KOPT-K1 (cell line): Measurements from ENCODE around the gene ZBTB45.
"Not testable (repeated sequence)": the region's sequence is repeated elsewhere in the genome, so short reads cannot be mapped to it uniquely, and the experiment has no call there.

Source experiments
- H3K27ac ChIP-seq: fragments of 200-600 bp; sonication (generic); 2 replicates; pipeline ENCODE4 v1.5.1; 2016; ENCODE audit warnings: antibody characterized with exemption, mild to moderate bottlenecking, low read depth, low read length; ENCODE audit not compliant: poor library complexity, severe bottlenecking
- H3K36me3 ChIP-seq: fragments of 200-600 bp; sonication (generic); 2 replicates; pipeline ENCODE4 v1.5.1; 2017; ENCODE audit warnings: antibody characterized with exemption, mild to moderate bottlenecking, low read length, moderate library complexity; ENCODE audit not compliant: insufficient read depth
- H3K9me3 ChIP-seq: fragments of 200-600 bp; sonication (generic); 2 replicates; pipeline ENCODE4 v1.5.1; 2017; ENCODE audit warnings: antibody characterized with exemption, low read length, mild to moderate bottlenecking; ENCODE audit not compliant: insufficient read depth, poor library complexity, severe bottlenecking

Gene ZBTB45

DNA sequence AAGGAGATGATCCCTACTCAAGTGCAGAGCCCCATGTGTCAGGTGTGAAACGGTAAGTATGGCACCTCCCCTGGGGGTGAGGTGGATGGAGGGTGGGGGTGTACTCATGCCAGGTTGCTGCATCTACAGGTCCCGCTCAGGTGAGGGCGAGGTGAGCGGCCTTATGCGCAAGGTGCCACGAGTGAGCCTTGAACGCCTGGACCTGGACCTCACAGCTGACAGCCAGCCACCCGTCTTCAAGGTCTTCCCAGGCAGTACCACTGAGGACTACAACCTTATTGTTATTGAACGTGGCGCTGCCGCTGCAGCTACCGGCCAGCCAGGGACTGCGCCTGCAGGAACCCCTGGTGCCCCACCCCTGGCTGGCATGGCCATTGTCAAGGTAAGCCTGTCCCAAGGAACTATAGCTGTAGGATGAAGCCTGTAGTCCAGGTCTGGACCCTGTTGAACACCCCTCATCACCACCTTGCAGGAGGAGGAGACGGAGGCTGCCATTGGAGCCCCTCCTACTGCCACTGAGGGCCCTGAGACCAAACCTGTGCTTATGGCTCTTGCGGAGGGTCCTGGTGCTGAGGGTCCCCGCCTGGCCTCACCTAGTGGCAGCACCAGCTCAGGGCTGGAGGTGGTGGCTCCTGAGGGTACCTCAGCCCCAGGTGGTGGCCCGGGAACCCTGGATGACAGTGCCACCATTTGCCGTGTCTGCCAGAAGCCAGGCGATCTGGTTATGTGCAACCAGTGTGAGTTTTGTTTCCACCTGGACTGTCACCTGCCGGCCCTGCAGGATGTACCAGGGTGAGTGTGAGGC, 29.5 kb upstream of the ZBTB45 start:
- Histone ChIP-seq H3K27ac (no peak overlapping the region), H3K36me3 (peaks cover 91% of the 10 kb centered on the region), H3K9me3 (no peaks in the 10 kb centered on the region)

DNA sequence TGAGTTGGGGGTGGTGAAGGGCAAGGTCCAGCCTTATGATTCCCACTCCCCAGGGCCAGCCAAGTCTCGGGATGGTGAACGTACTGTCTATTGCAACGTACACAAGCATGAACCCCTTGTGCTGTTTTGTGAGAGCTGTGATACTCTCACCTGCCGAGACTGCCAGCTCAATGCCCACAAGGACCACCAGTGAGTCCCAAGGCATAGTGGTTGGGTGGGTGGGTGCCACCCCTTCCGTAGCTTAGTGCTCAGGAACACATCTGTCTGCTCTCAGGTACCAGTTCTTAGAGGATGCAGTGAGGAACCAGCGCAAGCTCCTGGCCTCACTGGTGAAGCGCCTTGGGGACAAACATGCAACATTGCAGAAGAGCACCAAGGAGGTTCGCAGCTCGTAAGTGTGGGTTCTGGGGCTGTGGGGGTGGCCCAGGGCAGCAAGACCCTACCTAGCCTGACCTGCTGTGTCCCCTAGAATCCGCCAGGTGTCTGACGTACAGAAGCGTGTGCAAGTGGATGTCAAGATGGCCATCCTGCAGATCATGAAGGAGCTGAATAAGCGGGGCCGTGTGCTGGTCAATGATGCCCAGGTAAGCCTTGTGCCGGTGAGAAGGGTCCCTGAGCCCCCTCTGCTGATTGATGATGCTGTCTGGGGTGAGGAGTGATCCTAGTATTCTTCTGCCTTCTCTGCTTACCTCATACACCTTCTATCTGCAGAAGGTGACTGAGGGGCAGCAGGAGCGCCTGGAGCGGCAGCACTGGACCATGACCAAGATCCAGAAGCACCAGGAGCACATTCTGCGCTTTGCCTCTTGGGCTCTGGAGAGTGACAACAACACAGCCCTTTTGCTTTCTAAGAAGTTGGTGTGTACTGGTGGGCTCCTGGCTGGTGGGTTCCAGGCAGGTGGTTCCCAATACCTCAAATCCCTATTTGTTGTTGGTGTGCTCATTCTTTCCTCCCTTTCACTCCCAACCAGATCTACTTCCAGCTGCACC, 28.0 kb upstream of the ZBTB45 start:
- no peak overlapping the region for H3K27ac ChIP-seq
- H3K9me3 ChIP-seq: no peaks in the 10 kb centered on the region
- peaks cover 79% of the 10 kb centered on the region for H3K36me3 ChIP-seq

DNA sequence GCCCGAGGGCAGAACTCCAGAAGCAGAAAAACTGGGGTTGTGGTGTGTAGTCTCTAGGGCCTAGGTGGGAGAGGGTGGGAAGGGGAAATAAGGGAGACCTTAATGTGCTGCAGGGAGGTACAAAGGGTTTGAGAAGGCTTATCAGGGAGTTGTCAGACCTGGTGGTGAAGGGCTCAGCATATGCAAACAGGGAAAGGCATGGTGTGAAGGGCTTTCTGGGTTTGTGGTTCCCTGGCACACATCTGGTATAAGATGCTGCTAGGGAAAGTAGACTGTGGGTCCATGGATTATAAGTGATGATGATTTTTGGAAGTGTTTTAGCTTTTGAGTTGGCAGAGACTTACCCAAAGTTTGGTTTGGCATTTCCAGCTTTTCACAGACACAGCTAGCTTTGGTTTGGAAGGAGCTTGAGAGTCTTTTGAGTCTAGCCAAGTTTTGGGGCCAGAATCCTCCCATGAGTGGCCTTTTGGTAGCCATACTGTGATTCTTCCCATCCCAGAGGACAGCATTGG, 26.5 kb upstream of the ZBTB45 start:
- Histone ChIP-seq H3K36me3 (peaks cover 64% of the 10 kb centered on the region), H3K27ac (peak overlapping the region; percentile 92), H3K9me3 (no peaks in the 10 kb centered on the region)

DNA sequence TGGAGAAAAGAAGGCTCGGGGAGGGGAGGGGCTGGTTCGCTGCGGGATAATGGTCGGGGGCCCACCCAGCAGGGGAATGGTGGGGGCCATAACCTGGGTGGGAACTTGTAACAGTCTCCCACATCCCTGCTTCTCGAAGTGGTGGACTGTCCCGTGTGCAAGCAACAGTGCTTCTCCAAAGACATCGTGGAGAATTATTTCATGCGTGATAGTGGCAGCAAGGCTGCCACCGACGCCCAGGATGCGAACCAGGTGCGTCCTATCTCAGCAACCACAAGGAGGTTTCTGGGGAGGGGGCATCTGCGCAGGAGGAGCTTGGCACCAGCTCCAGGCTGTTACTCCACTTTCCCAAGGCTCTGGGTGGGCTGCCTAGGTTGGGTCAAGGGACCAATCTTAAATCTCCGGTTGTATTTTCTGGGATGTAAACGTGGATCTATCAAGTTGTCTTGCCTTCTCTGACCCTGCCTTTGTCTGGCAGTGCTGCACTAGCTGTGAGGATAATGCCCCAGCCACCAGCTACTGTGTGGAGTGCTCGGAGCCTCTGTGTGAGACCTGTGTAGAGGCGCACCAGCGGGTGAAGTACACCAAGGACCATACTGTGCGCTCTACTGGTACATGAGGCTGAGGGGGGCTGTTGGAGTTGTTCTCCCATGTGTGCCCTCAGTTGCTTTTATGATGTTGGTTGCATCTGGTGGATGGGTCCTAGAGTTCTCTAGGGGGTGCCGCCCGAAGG, 25.8 kb upstream of the ZBTB45 start:
- Histone ChIP-seq H3K9me3 (no peaks in the 10 kb centered on the region), H3K27ac (peak overlapping the region; percentile 92), H3K36me3 (peaks cover 58% of the 10 kb centered on the region)

DNA sequence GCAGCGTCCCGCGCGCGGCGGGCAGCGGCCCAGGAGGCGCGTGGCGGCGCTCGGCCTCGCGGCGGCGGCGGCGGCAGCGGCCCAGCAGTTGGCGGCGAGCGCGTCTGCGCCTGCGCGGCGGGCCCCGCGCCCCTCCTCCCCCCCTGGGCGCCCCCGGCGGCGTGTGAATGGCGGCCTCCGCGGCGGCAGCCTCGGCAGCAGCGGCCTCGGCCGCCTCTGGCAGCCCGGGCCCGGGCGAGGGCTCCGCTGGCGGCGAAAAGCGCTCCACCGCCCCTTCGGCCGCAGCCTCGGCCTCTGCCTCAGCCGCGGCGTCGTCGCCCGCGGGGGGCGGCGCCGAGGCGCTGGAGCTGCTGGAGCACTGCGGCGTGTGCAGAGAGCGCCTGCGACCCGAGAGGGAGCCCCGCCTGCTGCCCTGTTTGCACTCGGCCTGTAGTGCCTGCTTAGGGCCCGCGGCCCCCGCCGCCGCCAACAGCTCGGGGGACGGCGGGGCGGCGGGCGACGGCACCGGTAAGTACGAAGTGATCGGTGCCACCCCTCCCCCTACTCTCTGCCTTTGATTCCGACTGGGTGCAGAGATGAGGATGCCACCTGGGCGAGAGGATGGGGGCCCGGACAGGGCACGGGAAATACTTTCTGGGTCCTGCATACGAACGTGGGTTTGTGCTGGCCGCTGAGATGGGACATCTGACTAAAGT, 25.1 kb upstream of the ZBTB45 start:
- Histone ChIP-seq H3K36me3 (peaks cover 51% of the 10 kb centered on the region), H3K27ac (peak overlapping the region; percentile 92), H3K9me3 (no peaks in the 10 kb centered on the region)

DNA sequence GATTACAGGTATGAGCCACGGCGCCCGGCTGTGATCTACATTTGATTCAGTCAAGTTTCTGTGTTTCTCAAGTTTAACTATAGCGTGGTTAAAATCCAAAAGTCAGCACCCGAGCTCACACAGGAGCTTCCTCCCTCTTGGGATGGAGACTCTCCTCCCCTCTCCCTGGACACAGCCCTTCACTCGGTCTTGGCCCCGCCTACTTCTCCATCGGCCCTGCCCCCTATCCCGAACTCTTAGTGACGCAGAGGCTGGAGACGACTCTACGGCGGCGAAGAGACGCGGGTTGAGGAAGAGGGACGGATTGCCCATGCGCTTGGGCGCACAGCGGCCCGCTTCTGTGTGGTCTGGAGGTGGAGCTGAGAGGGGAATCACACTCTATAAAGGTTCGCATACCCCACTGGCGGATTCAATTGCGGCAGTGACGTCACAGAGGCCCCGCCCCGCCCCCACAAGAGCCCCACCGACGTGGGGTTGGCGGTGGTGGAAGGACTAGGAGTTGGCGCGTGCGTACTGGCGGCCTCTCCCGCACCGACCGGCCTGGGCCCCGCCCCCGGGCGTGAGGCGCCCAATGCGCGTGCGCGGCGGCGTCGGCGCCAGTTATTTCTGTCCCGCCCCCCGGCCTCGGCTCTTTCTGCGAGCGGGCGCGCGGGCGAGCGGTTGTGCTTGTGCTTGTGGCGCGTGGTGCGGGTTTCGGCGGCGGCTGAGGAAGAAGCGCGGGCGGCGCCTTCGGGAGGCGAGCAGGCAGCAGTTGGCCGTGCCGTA, 24.4 kb upstream of the ZBTB45 start, which contains the start of gene TRIM28:
TRIM28 (plus strand) TSS at position 239 of the 765 bp plus-strand sequence. CDS start 694 bp downstream, outside the sequence.
- Histone ChIP-seq H3K9me3 (no peaks in the 10 kb centered on the region), H3K36me3 (peaks cover 43% of the 10 kb centered on the region), H3K27ac (peak within 1 kb of the TSS; percentile 92)

DNA sequence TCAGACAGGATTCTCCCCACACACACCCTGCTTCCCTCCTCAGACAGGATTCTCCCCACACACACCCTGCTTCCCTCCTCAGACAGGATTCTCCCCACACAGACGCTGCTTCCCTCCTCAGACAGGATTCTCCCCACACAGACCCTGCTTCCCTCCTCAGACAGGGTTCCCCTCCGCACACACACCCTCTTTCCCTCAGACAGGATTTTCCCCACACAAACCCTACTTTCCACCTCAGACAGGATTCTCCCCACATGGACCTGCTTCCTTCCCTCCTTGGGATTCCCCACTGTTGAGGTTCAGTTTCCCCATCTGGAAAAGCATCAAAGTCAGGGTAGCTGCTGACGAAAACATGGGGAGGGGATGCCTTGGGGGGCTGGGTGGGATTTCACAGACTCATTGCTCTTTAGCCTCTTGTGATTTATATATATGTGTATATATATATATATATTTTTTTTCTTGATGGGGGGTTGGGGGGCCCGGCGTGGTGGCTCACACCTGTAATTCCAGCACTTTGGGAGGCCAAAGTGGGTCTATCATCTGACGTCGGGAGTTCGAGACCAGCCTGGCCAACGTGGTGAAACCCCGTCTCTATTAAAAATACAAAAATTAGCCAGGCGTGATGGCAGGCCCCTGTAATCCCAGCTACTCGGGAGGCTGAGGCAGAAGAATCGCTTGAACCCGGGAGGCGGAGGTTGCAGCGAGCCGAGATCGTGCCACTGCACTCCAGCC, 23.2 kb upstream of the ZBTB45 start:
- H3K36me3 ChIP-seq: peaks cover 31% of the 10 kb centered on the region
- H3K9me3 ChIP-seq, H3K27ac ChIP-seq: not testable (repeated sequence)

DNA sequence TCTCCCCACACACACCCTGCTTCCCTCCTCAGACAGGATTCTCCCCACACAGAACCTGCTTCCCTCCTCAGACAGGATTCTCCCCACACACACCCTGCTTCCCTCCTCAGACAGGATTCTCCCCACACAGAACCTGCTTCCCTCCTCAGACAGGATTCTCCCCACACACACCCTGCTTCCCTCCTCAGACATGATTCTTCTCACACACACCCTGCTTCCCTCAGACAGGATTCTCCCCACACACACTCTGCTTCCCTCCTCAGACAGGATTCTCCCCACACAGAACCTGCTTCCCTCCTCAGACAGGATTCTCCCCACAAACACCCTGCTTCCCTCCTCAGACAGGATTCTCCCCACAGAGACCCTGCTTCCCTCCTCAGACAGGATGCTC, 19.6 kb upstream of the ZBTB45 start:
- not testable (repeated sequence) for H3K9me3 ChIP-seq, H3K36me3 ChIP-seq
- peak overlapping the region; percentile 66 for H3K27ac ChIP-seq

DNA sequence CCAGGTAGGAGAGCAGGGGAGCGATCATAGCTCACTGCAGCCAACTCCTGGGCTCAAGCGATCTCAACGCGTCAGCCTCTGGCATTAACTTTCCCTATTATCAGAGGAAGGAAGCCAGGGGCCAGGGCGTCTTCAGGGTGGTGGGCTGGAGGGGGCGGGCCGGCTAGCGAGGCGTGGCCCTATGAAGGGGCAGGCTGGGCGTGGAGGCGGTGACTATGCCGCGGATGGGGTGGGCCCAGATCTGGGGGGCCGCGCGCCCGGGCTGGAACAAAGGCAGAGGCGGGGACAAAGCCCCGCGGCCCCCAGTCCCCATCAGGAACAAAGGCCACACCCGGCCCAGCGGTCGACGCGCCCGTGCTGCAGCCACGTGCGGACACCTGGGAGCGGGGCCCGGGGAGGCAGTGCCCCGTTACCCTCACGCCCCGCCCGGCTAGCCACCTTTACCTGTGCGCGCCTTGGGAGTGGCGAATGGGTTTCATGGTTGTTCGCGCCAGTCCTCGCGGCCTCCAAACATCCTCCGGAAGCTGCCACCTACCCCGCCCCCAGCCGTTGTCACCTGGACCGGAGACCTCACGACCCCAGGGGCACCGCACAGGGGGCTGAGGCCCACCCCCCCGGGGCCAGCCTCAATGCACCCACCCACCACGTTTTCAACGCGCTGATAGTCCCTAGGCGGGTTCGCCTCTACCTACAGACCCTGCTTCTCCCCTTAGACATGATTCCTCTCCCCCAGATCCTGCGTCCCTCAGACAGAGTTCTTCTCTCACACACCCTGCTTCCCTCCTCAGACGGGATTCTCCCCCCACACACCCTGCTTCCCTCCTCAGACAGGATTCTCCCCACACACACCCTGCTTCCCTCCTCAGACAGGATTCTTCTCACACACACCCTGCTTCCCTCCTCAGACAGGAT, 18.9 kb upstream of the ZBTB45 start:
- Histone ChIP-seq H3K27ac (peak overlapping the region; percentile 66), H3K9me3 (no peaks in the 10 kb centered on the region), H3K36me3 (no peaks in the 10 kb centered on the region)

DNA sequence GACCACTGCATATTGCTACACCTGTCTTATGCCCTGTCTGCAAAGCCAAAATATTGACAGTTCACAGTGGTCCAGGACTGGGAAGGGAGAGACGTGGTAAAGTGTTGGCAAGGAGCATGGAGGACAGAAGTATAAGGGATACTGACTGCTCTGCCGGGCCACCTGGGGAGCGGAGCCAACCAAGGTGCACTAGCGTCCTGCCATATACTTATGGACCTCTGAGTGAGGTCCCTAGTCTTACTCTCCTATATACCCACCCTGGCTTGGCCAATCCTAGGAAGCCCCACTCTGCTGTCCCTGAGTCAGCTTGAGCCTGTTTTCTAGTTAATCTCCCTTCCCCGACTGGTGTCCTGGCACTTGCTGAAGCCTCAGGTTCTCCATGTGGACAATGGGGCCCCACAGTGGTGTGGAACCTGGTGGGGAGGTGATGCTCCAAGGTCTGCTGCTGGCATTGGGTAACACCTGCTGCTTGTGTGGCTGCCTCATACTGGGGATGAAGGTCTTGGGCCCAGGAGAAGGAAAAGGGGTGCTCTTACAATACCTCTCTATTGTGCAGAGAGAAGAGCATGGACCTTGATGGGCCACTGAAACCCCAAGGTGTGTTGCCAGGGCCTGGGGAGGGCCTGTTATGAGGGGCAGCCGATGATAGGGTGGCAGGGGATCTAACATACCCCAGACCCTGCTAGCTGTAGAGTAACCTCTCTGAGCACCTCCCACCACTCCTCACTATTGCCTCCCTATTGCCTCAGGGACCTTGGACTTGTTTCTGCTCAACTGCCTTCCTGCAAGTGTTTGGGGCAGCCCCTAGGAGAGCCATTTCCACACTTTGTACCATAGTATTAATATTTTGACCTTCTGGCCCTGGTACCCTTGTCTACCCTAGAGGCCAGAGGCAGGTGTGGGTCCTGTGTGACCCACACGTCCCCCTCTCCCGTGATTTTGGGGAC, 17.5 kb upstream of the ZBTB45 start:
- H3K9me3 ChIP-seq: no peaks in the 10 kb centered on the region
- H3K27ac ChIP-seq: peak overlapping the region; percentile 66
- H3K36me3 ChIP-seq: no peaks in the 10 kb centered on the region

DNA sequence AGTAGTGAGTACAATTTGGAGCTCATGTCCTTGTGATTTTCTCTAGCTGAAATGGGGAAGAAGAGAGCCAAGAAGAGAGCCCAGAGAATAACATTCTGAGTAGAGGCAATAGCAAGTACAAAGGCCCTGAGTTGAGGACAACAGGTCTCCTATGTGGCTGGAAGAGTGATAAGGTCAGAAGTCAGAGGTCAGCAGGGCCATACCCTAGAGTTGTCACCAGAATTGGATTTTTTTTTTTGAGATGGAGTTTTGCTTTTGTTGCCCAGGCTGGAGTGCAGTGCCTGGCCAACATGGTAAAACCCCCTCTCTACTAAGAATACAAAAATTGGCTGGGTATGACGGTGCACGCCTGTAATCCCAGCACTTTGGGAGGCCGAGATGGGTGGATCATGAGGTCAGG, 16.2 kb upstream of the ZBTB45 start:
- H3K36me3 ChIP-seq: no peaks in the 10 kb centered on the region
- no peaks in the 10 kb centered on the region for H3K9me3 ChIP-seq
- H3K27ac ChIP-seq: no peak overlapping the region
